Omental fat pad (tissue), 4 donors: ENCODE data around the gene CCDC150. TPM values are rescaled to one million over a fixed set of nuclear protein-coding genes. Genes with fewer than 3 reads are reported as not detected.

Source experiments
- ATAC-seq: fragments of 150-250 bp; one replicate; pipeline ENCODE4 v1.9.1; 2016; ENCODE audit warnings: mild to moderate bottlenecking, moderate library complexity; ENCODE audit not compliant: low FRiP score
- DNase-seq: peaks from one replicate; pipeline ENCODE4 v3.0.0-alpha.2; 2019; ENCODE audit warnings: low spot score
- CTCF ChIP-seq, 3 donors: fragments of 450-650 bp; IDR thresholded peaks; one replicate each; pipeline ENCODE4 v1.5.1; 2016 to 2017; ENCODE audit warnings: antibody characterized with exemption in 3 of 3, mild to moderate bottlenecking in 3 of 3, moderate library complexity in 2 of 3
- small RNA-seq: library from RNA; depleted of rRNA; stranded (forward); fragments of <200 nt; gene quantifications from one replicate; pipeline ENCODE3, GENCODE V24; 2016
- total RNA-seq, 4 donors: library from RNA; depleted of rRNA; stranded (reverse); fragments of >200 nt; gene quantifications; one replicate each; pipeline ENCODE4 v1.1.0, GENCODE V29; 2016

CCDC150 gene
- total RNA-seq, 4 donors from 2014 or later = 0.72 to 2.0 (median 1.4) TPM; not detected in 1

GRCh38 chr2:196758474-196759377 lies 119.2 kb downstream of the CCDC150 start:
- TF ChIP-seq CTCF (IDR thresholded peaks at IDR 0.05) = no peak
- no peak for ATAC-seq
- no peak for DNase-seq

- TF ChIP-seq CTCF (IDR thresholded peaks at IDR 0.05) = no peak
- ATAC-seq (no peak), DNase-seq (no peak)
These were observed 119.8 kb downstream of the CCDC150 start for GRCh38 chr2:196759378-196759706.

- DNase-seq (no peak), ATAC-seq (no peak)
- TF ChIP-seq CTCF (IDR thresholded peaks at IDR 0.05) = no peak
These were observed 127.6 kb downstream of the CCDC150 start for GRCh38 chr2:196767101-196767500.

Small RNAs within 50 kb of the gene (small RNA-seq; reads per million reads assigned to genes)
- not detected for gene RF00424

Other genes starting within 250 kb of the CCDC150 start
- 10 to 100 TPM in 3 of 4 donors, 1 to 10 TPM in 1; 8.5 to 52.6 (median 34.6) TPM for gene HECW2, start 46.2 kb upstream of the CCDC150 start, total RNA-seq
- gene GTF3C3, start 160.0 kb downstream of the CCDC150 start, total RNA-seq = 10 to 100 TPM; 23.0 to 37.2 (median 26.7) TPM
- 1 to 10 TPM in 1 of 4 donors, under 1 TPM in 1, not detected in 2; 0.38 to 8.1 TPM for gene C2orf66, start 169.6 kb downstream of the CCDC150 start, total RNA-seq